ENCODE results near the gene AFM.

Gene AFM

DNA sequence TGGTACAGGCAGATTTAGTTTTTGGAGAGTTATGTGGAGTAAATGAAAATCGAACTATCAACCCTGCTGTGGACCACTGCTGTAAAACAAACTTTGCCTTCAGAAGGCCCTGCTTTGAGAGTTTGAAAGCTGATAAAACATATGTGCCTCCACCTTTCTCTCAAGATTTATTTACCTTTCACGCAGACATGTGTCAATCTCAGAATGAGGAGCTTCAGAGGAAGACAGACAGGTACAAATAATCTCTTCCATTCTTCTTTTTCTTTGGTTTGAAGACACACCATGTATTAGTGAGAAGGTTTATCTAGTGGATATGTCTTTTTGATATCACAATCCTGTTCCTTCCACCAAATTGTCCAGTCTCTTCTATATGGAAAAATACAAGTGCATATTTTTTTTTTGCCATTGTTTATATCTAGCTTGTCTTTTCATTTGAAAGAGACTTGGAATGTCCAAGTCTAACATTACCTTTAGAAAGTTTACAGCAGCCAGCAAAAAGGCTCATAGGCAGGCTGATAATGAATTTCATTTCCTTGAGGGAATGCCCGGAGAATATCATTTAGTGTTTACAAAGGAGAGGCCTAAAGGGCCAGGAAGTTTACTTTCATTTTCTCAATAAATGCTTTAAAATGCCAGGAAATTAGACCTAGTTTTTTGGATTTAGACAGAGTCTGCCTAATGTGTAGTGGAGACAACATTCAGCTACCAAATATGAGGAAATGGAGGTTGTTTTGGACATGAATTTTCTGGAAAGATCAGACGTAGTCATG is 18.6 kb downstream of the AFM start:
- in situ Hi-C loops (cut with MboI; ENCODE audit: low sequenced_read_pairs, unreplicated experiment) = no loop called here
- TF ChIP-seq, protein P1, sequence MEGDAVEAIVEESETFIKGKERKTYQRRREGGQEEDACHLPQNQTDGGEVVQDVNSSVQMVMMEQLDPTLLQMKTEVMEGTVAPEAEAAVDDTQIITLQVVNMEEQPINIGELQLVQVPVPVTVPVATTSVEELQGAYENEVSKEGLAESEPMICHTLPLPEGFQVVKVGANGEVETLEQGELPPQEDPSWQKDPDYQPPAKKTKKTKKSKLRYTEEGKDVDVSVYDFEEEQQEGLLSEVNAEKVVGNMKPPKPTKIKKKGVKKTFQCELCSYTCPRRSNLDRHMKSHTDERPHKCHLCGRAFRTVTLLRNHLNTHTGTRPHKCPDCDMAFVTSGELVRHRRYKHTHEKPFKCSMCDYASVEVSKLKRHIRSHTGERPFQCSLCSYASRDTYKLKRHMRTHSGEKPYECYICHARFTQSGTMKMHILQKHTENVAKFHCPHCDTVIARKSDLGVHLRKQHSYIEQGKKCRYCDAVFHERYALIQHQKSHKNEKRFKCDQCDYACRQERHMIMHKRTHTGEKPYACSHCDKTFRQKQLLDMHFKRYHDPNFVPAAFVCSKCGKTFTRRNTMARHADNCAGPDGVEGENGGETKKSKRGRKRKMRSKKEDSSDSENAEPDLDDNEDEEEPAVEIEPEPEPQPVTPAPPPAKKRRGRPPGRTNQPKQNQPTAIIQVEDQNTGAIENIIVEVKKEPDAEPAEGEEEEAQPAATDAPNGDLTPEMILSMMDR (IDR thresholded peaks at IDR 0.05; ENCODE audit: borderline replicate concordance, control extremely low read depth, extremely low read depth, insufficient read depth, missing control alignments) = no peak
- no peak for DNase-seq (ENCODE audit: low spot score)

DNA sequence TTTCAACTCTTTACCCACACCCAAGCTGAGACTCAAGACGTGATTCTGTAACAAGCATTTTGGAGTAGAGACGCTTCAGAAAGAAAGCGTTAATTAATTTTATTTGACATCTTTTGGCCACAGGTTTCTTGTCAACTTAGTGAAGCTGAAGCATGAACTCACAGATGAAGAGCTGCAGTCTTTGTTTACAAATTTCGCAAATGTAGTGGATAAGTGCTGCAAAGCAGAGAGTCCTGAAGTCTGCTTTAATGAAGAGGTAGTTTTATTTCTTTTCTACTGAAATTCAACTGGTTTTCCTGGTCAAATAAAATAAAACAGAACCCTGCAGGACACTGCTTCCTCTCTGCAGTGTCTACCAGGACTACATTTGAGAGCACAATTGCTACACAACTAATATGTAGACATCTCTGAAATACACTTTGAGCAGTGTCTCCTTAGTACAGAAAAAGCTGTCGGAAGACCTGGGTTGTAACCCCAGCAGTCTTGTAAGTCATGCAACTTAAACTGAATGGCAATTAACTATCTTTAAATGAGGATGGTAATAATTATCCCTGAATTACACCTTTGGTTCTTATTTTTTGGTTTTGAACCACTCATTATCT is 20.2 kb downstream of the AFM start:
- no peak for DNase-seq (ENCODE audit: low spot score)
- in situ Hi-C loops (cut with MboI; ENCODE audit: low sequenced_read_pairs, unreplicated experiment) = no loop called here
- TF ChIP-seq, protein P1 (IDR thresholded peaks at IDR 0.05; ENCODE audit: borderline replicate concordance, control extremely low read depth, extremely low read depth, insufficient read depth, missing control alignments) = no peak

DNA sequence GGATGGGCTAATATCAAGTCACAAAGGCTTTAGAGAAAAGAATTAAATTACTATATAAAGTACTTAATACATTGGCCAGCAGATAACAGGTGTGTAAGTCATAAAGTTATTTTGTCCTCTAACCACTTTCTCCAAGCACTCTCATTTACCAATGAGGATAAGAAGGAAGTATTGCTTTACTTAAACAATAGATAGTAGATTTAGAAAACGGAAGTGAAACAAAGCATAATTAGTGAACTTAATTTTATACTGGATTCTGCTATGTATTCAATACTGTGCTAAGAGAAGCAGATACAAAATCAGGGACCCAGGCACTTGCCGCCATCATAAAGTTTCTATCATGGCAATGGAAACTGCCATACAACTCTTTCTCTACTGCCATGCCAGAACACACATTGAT is 24.0 kb downstream of the AFM start:
- TF ChIP-seq, protein P1 (IDR thresholded peaks at IDR 0.05; ENCODE audit: borderline replicate concordance, control extremely low read depth, extremely low read depth, insufficient read depth, missing control alignments) = no peak
- DNase-seq (ENCODE audit: low spot score) = no peak
- in situ Hi-C loops (cut with MboI; ENCODE audit: low sequenced_read_pairs, unreplicated experiment) = no loop called here

DNA sequence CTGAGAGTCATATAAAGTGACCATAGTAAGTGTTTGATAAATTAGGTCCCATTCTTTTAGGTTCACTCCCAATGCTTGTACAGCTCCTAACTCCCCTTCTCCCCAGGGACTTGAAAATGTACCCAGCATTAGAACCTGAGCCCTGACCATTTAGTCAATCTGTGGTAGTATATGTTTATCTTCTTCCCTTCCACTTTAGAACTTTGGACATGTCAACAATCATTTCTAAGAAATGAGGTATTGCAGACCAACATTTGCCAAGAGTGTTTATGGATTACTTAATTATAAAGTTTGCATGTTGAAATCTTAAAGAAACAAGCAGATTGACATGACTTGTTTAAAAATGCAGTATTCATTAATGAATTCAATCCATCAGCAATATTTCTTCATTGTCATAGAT is 26.0 kb downstream of the AFM start:
- in situ Hi-C loops (cut with MboI; ENCODE audit: low sequenced_read_pairs, unreplicated experiment) = no loop called here
- TF ChIP-seq, protein P1 (IDR thresholded peaks at IDR 0.05; ENCODE audit: borderline replicate concordance, control extremely low read depth, extremely low read depth, insufficient read depth, missing control alignments) = no peak

DNA sequence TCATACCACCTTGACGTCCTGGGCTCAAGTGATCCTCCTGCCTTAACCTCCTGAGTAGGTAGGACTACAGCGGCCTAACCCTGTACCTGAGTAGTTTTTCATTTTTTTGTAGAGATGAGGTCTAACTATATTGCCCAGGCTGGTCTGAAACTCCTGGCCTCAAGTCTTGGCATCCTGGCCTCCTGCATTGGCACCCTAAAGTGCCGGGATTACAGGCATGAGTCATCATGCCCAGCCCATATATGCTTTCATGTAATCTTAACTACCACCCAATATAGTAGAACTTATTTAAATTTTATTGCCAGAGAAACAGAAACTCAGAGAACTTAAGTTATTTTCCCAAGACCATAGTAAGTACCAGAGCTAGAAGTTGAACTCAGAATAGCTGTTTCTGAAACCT is 27.1 kb downstream of the AFM start:
- in situ Hi-C loops (cut with MboI; ENCODE audit: low sequenced_read_pairs, unreplicated experiment) = no loop called here
- TF ChIP-seq, protein P1 (IDR thresholded peaks at IDR 0.05; ENCODE audit: borderline replicate concordance, control extremely low read depth, extremely low read depth, insufficient read depth, missing control alignments) = no peak
- DNase-seq (ENCODE audit: low spot score) = no peak

More for the DNA sequence above, 26.0 kb downstream of the AFM start:
- DNase-seq (ENCODE audit: low spot score) = no peak

DNA sequence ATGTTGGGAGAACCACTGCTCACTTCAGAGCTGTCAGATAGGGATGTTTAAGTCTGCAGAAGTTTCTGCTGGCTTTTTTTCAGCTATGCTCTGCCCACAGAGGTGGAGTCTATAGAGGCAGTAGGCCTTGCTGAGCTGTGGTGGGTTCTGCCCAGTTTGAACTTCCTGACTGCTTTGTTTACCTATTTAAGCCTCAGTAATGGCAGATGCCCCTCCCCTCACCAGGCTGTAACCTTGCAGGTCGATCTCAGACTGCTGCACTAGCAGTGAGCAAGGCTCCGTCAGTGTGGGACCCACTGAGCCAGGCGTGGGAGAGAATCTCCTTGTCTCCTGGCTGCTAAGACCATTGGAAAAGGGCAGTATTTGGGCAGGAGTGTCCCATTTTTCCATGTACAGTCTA is 36.8 kb downstream of the AFM start:
- in situ Hi-C loops (cut with MboI; ENCODE audit: low sequenced_read_pairs, unreplicated experiment) = no loop called here
- TF ChIP-seq, protein P1 (IDR thresholded peaks at IDR 0.05; ENCODE audit: borderline replicate concordance, control extremely low read depth, extremely low read depth, insufficient read depth, missing control alignments) = no peak

More for the DNA sequence above, 36.8 kb downstream of the AFM start:
- no peak for DNase-seq (ENCODE audit: low spot score)

Measured in GM13976 (cell line).